ENCODE data around the gene MBNL3. TPM values are rescaled to one million over a fixed set of nuclear protein-coding genes. Genes with fewer than 3 reads are reported as not detected.

Gene MBNL3
- total RNA-seq, 1 donor from 2014 or later = 8.2 TPM

DNA sequence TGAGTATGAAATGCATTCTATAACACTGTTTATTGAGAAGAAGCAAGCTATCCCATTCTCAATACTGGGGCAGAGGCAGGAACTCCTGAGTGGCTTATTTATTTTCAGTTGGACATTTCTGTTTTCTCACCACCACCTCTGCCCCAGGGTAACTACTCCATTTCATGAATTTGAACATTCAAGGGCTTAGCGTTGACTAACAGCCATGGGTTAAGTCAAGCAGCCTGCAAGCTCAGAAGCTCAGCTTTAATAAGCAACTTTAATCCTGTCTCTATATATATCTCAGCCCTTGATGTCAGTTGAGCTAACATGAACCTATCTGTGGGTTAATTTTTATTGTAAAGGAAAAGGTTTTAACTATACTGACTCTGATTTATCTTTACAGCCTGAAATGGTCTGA, 93.8 kb downstream of the MBNL3 start:
- H3K27ac Mint-ChIP-seq = no peak overlapping the region
- H3K4me1 Mint-ChIP-seq (ENCODE audit: low read depth) = peaks cover 19% of the 10 kb centered on the region
- H3K36me3 Mint-ChIP-seq (ENCODE audit: insufficient read depth) = no peaks in the 10 kb centered on the region
- no peak overlapping the region for H3K4me3 Mint-ChIP-seq (ENCODE audit: low read depth)
- TF ChIP-seq, protein P1, sequence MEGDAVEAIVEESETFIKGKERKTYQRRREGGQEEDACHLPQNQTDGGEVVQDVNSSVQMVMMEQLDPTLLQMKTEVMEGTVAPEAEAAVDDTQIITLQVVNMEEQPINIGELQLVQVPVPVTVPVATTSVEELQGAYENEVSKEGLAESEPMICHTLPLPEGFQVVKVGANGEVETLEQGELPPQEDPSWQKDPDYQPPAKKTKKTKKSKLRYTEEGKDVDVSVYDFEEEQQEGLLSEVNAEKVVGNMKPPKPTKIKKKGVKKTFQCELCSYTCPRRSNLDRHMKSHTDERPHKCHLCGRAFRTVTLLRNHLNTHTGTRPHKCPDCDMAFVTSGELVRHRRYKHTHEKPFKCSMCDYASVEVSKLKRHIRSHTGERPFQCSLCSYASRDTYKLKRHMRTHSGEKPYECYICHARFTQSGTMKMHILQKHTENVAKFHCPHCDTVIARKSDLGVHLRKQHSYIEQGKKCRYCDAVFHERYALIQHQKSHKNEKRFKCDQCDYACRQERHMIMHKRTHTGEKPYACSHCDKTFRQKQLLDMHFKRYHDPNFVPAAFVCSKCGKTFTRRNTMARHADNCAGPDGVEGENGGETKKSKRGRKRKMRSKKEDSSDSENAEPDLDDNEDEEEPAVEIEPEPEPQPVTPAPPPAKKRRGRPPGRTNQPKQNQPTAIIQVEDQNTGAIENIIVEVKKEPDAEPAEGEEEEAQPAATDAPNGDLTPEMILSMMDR (IDR thresholded peaks at IDR 0.05; ENCODE audit: unreplicated experiment) = no peak
- no peaks in the 10 kb centered on the region for H3K9me3 Mint-ChIP-seq (ENCODE audit: low read depth)
- no peak for DNase-seq (ENCODE audit: low spot score, unreplicated experiment)
- no peaks in the 10 kb centered on the region for H3K27me3 Mint-ChIP-seq

- Mint-ChIP-seq H3K27ac (no peak overlapping the region), H3K4me3 (ENCODE audit: low read depth) (no peak overlapping the region), H3K36me3 (ENCODE audit: insufficient read depth) (no peaks in the 10 kb centered on the region), H3K27me3 (no peaks in the 10 kb centered on the region), H3K4me1 (ENCODE audit: low read depth) (peaks cover 19% of the 10 kb centered on the region), H3K9me3 (ENCODE audit: low read depth) (no peaks in the 10 kb centered on the region)
- TF ChIP-seq, protein P1 (IDR thresholded peaks at IDR 0.05; ENCODE audit: unreplicated experiment) = no peak
- no peak for DNase-seq (ENCODE audit: low spot score, unreplicated experiment)
Observed at GRCh38 chrX:132394591-132394990, 94.2 kb downstream of the MBNL3 start.

- H3K9me3 Mint-ChIP-seq (ENCODE audit: low read depth) = no peaks in the 10 kb centered on the region
- no peak for DNase-seq (ENCODE audit: low spot score, unreplicated experiment)
- H3K4me3 Mint-ChIP-seq (ENCODE audit: low read depth) = no peak overlapping the region
- H3K27me3 Mint-ChIP-seq = no peaks in the 10 kb centered on the region
- TF ChIP-seq, protein P1 (IDR thresholded peaks at IDR 0.05; ENCODE audit: unreplicated experiment) = no peak
- no peaks in the 10 kb centered on the region for H3K36me3 Mint-ChIP-seq (ENCODE audit: insufficient read depth)
- H3K27ac Mint-ChIP-seq = no peak overlapping the region
- peaks cover 19% of the 10 kb centered on the region for H3K4me1 Mint-ChIP-seq (ENCODE audit: low read depth)
Observed at GRCh38 chrX:132393992-132394391, 94.8 kb downstream of the MBNL3 start.

- no peaks in the 10 kb centered on the region for H3K27me3 Mint-ChIP-seq
- DNase-seq (ENCODE audit: low spot score, unreplicated experiment) = no peak
- peaks cover 19% of the 10 kb centered on the region for H3K4me1 Mint-ChIP-seq (ENCODE audit: low read depth)
- H3K4me3 Mint-ChIP-seq (ENCODE audit: low read depth) = no peak overlapping the region
- H3K27ac Mint-ChIP-seq = no peak overlapping the region
- no peaks in the 10 kb centered on the region for H3K9me3 Mint-ChIP-seq (ENCODE audit: low read depth)
- TF ChIP-seq, protein P1 (IDR thresholded peaks at IDR 0.05; ENCODE audit: unreplicated experiment) = no peak
- no peaks in the 10 kb centered on the region for H3K36me3 Mint-ChIP-seq (ENCODE audit: insufficient read depth)
Observed at GRCh38 chrX:132393485-132393884, 95.4 kb downstream of the MBNL3 start.

- TF ChIP-seq, protein P1 (IDR thresholded peaks at IDR 0.05; ENCODE audit: unreplicated experiment) = no peak
- Mint-ChIP-seq H3K9me3 (ENCODE audit: low read depth) (no peaks in the 10 kb centered on the region), H3K36me3 (ENCODE audit: insufficient read depth) (no peaks in the 10 kb centered on the region), H3K4me3 (ENCODE audit: low read depth) (no peak overlapping the region), H3K4me1 (ENCODE audit: low read depth) (peaks cover 18% of the 10 kb centered on the region), H3K27me3 (no peaks in the 10 kb centered on the region), H3K27ac (no peak overlapping the region)
- DNase-seq (ENCODE audit: low spot score, unreplicated experiment) = no peak
Observed at GRCh38 chrX:132393085-132393484, 95.8 kb downstream of the MBNL3 start.
